Liver (tissue), 9 donors: ENCODE data around the gene ANP32B. TPM values are rescaled to one million over a fixed set of nuclear protein-coding genes. Genes with fewer than 3 reads are reported as not detected.

Experiments used
- DNase-seq: peaks from one replicate; pipeline ENCODE4 v3.0.0-alpha.2; 2017; ENCODE audit warnings: low spot score
- H3K27ac ChIP-seq, 2 donors: one replicate each; pipeline ENCODE4 v1.7.0; 2013; ENCODE audit warnings: inconsistent platforms in 2 of 2, low read length in 2 of 2, control low read depth in 1 of 2, low read depth in 1 of 2, mild to moderate bottlenecking in 1 of 2
- H3K27me3 ChIP-seq, 4 donors: one replicate each; pipeline versions ENCODE4 v1.6.1 to v1.7.0; 2013; ENCODE audit warnings: low read length in 3 of 4, inconsistent platforms in 1 of 4, mild to moderate bottlenecking in 1 of 4, moderate library complexity in 1 of 4; ENCODE audit not compliant: control insufficient read depth in 4 of 4, insufficient read depth in 4 of 4
- H3K36me3 ChIP-seq, 4 donors: one replicate each; pipeline versions ENCODE4 v1.6.1 to v1.7.0; 2013; ENCODE audit warnings: low read length in 3 of 4, mild to moderate bottlenecking in 3 of 4, low read depth in 1 of 4, moderate library complexity in 1 of 4; ENCODE audit not compliant: control insufficient read depth in 4 of 4, insufficient read depth in 3 of 4
- H3K4me1 ChIP-seq, 4 donors: one replicate each; pipeline versions ENCODE4 v1.6.1 to v1.7.0; 2013; ENCODE audit warnings: low read length in 3 of 4, mild to moderate bottlenecking in 3 of 4, moderate library complexity in 1 of 4; ENCODE audit not compliant: control insufficient read depth in 4 of 4, insufficient read depth in 4 of 4
- H3K4me3 ChIP-seq, 3 donors: one replicate each; pipeline versions ENCODE4 v1.6.1 to v1.7.0; 2013; ENCODE audit warnings: low read length in 3 of 3, control low read depth in 1 of 3, low read depth in 1 of 3, mild to moderate bottlenecking in 1 of 3
- H3K9ac ChIP-seq, 2 donors: one replicate each; pipeline ENCODE4 v1.7.0; 2013; ENCODE audit warnings: low read length in 2 of 2, mild to moderate bottlenecking in 2 of 2, moderate library complexity in 2 of 2, control low read depth in 1 of 2, low read depth in 1 of 2
- H3K9me3 ChIP-seq, 4 donors: one replicate each; pipeline versions ENCODE4 v1.6.1 to v1.7.0; 2013; ENCODE audit warnings: low read length in 3 of 4; ENCODE audit not compliant: control insufficient read depth in 4 of 4
- ATF3 ChIP-seq: IDR thresholded peaks from 2 replicates; pipeline ENCODE4 v1.6.1; 2016; ENCODE audit warnings: antibody characterized with exemption
- CTCF ChIP-seq: fragments of 150-350 bp; IDR thresholded peaks from 2 replicates; pipeline ENCODE4 v1.5.1; 2017; ENCODE audit warnings: improper control_type of control experiment, low read depth, low read length; ENCODE audit not compliant: missing input control
- EGR1 ChIP-seq, 2 donors: IDR thresholded peaks; 2 replicates each; pipeline ENCODE4 v1.6.1; 2016 to 2018; ENCODE audit warnings: antibody characterized with exemption in 2 of 2, low read depth in 2 of 2
- FOXA1 ChIP-seq: IDR thresholded peaks from 2 replicates; pipeline ENCODE4 v1.6.1; 2016; ENCODE audit warnings: antibody characterized with exemption
- FOXA2 ChIP-seq: IDR thresholded peaks from 2 replicates; pipeline ENCODE4 v1.6.1; 2016; ENCODE audit warnings: antibody characterized with exemption
- GABPA ChIP-seq, 2 donors: IDR thresholded peaks in 1 of 2; conservative IDR thresholded peaks in 1 of 2; 2 replicates each; pipeline ENCODE4 v1.6.1; 2016; ENCODE audit warnings: antibody characterized with exemption in 2 of 2, mild to moderate bottlenecking in 1 of 2, moderate library complexity in 1 of 2
- HNF4A ChIP-seq, 2 donors: conservative IDR thresholded peaks; 2 replicates each; pipeline ENCODE4 v1.6.1; 2016; ENCODE audit warnings: antibody characterized with exemption in 2 of 2, mild to moderate bottlenecking in 2 of 2
- HNF4G ChIP-seq: IDR thresholded peaks from 2 replicates; pipeline ENCODE4 v1.6.1; 2016; ENCODE audit warnings: antibody characterized with exemption
- JUND ChIP-seq, 2 donors: IDR thresholded peaks; 2 replicates each; pipeline ENCODE4 v1.6.1; 2016; ENCODE audit warnings: antibody characterized with exemption in 2 of 2
- MAX ChIP-seq: IDR thresholded peaks from 2 replicates; pipeline ENCODE4 v1.6.1; 2016; ENCODE audit warnings: antibody characterized with exemption
- NR2F2 ChIP-seq: IDR thresholded peaks from 2 replicates; pipeline ENCODE4 v1.6.1; 2016; ENCODE audit warnings: antibody characterized with exemption
- RAD21 ChIP-seq, 2 donors: IDR thresholded peaks; 2 replicates each; pipeline ENCODE4 v1.6.1; 2016; ENCODE audit warnings: antibody characterized with exemption in 2 of 2, mild to moderate bottlenecking in 2 of 2
- REST ChIP-seq: IDR thresholded peaks from 2 replicates; pipeline ENCODE4 v1.6.1; 2016; ENCODE audit warnings: antibody characterized with exemption, mild to moderate bottlenecking
- RXRA ChIP-seq, 2 donors: IDR thresholded peaks; 2 replicates each; pipeline ENCODE4 v1.6.1; 2017 to 2018; ENCODE audit warnings: antibody characterized with exemption in 2 of 2, mild to moderate bottlenecking in 1 of 2
- SP1 ChIP-seq: IDR thresholded peaks from 2 replicates; pipeline ENCODE4 v1.6.1; 2018; ENCODE audit warnings: antibody characterized with exemption, mild to moderate bottlenecking
- TAF1 ChIP-seq: conservative IDR thresholded peaks from 2 replicates; pipeline ENCODE4 v1.6.1; 2016; ENCODE audit warnings: antibody characterized with exemption, mild to moderate bottlenecking
- YY1 ChIP-seq: IDR thresholded peaks from 2 replicates; pipeline ENCODE4 v1.6.1; 2016; ENCODE audit warnings: antibody characterized with exemption, mild to moderate bottlenecking
- ZBTB33 ChIP-seq: IDR thresholded peaks from 2 replicates; pipeline ENCODE4 v1.6.1; 2016; ENCODE audit warnings: antibody characterized with exemption
- WGBS: extraction: QIAGEN DNeasy Blood & Tissue Kit; methylation state at CpG from one replicate; pipeline ENCODE4 v1.1.7; 2013; 5-methylcytosine and 5-hydroxymethylcytosine counted together
- polyA plus RNA-seq, 2 donors: library from polyadenylated mRNA; stranded (reverse) in 1 of 2; unstranded in 1 of 2; fragments of 200-250 nt in 1 of 2; fragments of >200 nt in 1 of 2; fragmentation: Nextera tagmentation in 1 of 2; extraction: Ambion mirVana in 1 of 2; gene quantifications; one replicate each; pipeline versions ENCODE4 v1.2.1 to v1.2.3, GENCODE V29; 2013 to 2015
- total RNA-seq, 2 donors: library from RNA; depleted of rRNA; stranded (reverse); fragments of >200 nt; gene quantifications; one replicate each; pipeline ENCODE4 v1.2.3, GENCODE V29; 2014
- donor health status: healthy.
- donor health status: healthy.
- donor health status: healthy.
- donor health status: healthy.
- donor health status: healthy.

Gene ANP32B
- total and polyA plus RNA-seq, 4 donors: 4.0 to 39.4 (median 27.0) TPM

GRCh38 chr9:98022447-98022846 lies 39.3 kb downstream of the ANP32B start:
- H3K27ac ChIP-seq: no peak overlapping the region
- H3K4me1 ChIP-seq: no peaks in the 10 kb centered on the region
- no peak for DNase-seq
- no peak overlapping the region for H3K4me3 ChIP-seq
- H3K9me3 ChIP-seq: no peaks in the 10 kb centered on the region
- no peak overlapping the region for H3K9ac ChIP-seq
- H3K27me3 ChIP-seq: no peaks in the 10 kb centered on the region
- WGBS: 90% methylated on average over 8 of the region's 8 CpGs
- no peak for TF ChIP-seq RAD21 (IDR thresholded peaks at IDR 0.05)
- TF ChIP-seq TAF1: no peak
- TF ChIP-seq RXRA (IDR thresholded peaks at IDR 0.05): no peak
- TF ChIP-seq SP1: no peak
- no peak for TF ChIP-seq REST
- no peak for TF ChIP-seq GABPA (IDR thresholded peaks at IDR 0.05 in 1 of 2, conservative IDR thresholded peaks at IDR 0.05 in 1 of 2)
- TF ChIP-seq ATF3: no peak
- no peak for TF ChIP-seq HNF4A (conservative IDR thresholded peaks at IDR 0.05)
- TF ChIP-seq CTCF: no peak
- no peak for TF ChIP-seq MAX
- TF ChIP-seq ZBTB33: no peak
- no peak for TF ChIP-seq FOXA1
- no peak for TF ChIP-seq JUND (IDR thresholded peaks at IDR 0.05)
- TF ChIP-seq FOXA2: no peak
- TF ChIP-seq HNF4G: no peak
- TF ChIP-seq YY1: no peak
- TF ChIP-seq EGR1 (IDR thresholded peaks at IDR 0.05; ENCODE audit: low read depth in 2 of 2): no peak
- TF ChIP-seq NR2F2: no peak
- peaks cover 5 to 20% (median 16%) of the 10 kb centered on the region in 4 donors for H3K36me3 ChIP-seq
